GM18870 (cell line): Measurements from ENCODE around the gene COBLL1.

Experiments used
- ATAC-seq: cut with Tn5 transposase; IDR thresholded peaks from one replicate; pipeline ENCODE4 v1.9.1; 2021; ENCODE audit warnings: moderate library complexity; ENCODE audit not compliant: unreplicated experiment

The COBLL1 gene

DNA sequence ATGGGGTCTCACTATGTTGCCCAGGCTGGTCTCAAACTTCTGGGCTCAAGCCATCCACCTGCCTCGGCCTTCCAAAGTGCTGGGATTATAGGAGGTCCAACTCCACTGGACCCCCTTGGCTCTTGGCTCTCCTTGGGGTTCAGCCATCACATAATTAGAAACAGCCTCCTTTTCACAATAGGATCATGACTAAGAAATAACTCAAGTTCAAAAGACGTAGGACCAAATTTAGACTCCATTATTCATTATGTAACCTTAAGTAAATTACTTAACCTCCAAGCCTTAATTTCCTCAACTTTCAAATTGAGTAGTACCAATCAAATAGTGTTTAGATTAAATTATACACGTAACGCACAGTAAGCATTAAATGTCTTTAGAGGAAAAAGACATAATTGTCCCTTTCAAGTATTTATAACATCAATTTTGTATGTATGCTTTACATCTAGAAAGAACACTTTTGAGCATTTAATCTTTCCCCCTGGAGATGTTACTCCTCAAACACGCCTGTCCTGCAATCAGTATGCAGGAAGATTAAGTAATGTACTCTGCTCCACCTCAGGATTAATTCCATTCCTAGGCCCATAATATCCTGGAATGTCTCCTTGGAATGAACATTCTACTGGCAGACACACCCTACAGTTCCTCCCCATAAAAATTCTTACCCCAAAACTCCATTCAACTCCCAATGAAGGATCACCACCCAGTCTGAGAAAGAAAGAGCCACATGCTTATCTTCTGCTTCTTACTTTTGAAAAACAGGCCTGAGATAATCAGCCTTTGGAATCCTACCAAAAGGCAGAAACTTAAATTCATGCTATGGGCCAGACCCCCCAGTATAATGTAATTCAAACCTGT lies 49.1 kb downstream of the COBLL1 start:
- no peak for ATAC-seq

DNA sequence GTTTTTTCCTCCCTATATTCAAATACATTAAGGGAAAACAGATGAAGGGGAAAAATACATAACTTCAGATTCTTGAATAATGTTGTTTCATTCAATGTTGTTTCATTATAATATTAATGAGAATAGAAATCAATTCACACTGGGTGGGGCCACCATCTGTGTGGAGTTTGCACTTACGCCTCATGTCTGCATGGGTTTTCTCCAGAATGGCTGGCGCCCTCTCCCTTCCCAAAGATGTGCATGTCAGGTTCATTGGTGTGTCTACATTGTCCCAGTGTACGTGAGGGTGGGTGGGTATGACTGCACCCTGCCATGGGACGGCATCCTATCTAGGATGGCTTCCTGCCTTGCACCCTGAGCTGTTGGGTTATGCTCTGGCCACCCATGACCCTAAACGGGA lies 51.7 kb downstream of the COBLL1 start:
- ATAC-seq = no peak

DNA sequence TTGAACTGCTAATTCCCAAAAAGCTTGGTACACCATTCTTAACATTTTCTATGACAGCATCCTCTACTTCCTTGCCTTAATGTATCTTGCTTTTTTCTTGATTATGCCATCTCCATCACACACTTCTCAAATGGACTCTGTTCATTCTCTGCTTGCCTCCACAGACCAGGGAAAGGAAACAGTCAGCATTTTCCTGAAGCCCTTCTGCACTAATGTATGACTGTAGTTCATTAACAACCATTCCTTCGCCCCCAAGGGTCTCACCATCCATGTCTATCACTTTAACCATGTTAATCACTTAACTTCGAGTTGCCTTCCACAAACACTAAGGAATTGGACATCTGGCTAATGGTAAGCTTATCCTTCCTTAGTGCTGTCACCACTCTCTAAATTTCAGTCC lies 54.8 kb downstream of the COBLL1 start:
- ATAC-seq = no peak

DNA sequence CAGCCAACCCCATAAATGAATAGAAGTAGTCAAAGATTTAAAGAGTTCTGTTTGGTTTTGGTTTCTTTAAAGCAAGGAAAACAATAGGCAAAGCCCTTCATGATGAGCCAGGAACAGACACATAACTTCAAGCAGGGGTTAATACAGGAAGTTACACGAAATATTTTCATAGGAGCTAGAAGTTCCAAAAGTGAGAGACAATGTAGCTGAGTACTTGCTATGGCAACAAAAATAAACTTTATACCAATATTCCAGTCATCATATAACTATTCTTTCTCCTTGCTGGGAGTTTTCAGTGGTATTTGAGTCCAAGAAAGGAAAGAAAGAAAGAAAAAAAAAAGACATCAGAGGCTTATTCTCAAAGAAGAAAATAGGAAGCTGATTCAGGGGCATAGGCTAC lies 56.2 kb downstream of the COBLL1 start:
- no peak for ATAC-seq

DNA sequence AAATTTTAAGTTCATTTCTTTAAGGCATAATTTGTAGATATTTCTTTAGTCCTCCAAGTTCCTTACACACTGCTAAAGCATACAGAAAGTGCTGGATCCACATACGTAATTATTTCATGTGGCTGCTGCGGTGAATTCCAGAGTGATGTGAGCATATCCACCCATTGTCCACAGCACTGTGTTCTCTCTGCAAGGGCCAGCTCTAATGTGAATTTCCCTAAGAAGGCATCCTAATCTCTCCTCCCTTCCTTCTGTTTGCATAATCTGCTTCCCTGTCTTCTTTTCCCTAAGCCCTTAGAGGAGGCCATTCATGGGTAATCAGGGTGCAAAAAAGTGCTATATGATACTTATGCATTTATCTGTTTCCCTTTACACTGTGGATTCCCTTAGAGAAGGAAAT lies 57.2 kb downstream of the COBLL1 start:
- ATAC-seq = no peak

DNA sequence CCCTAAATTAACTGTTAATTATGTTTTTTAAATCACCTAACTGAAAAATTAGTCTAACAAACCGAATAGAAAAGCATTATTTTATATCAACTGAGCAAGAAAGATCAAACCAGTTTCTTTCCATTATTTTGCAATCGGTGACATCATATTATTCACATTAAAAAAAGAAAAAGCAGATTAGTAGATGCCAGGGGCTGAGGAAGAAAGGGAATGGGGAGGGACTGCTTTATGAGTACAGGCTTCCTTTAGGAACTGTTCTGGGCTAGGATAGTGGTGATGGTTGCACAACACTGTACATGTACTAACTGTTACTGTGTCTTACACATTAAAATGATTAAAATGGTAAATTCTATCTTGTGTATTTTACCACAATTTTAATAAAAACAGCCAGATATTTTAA lies 59.3 kb downstream of the COBLL1 start:
- no peak for ATAC-seq

DNA sequence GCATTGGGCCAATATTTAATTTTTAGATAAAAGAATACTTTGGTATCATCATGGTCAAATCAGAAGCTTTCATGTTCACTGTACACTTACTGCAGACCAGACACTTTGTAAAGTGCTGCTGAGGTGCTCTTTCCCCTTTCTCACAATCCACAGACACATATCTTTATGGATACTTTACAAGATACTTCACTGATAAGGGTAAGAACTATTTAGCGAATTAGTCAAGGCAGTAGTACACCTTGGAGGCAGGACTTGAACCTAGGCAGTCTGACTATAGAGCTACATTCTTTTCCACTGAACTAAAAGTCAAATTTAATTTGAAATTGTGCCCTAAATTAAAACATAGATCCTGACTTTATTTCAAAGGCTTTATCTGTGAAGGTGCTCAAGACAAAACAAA lies 60.2 kb downstream of the COBLL1 start:
- no peak for ATAC-seq

DNA sequence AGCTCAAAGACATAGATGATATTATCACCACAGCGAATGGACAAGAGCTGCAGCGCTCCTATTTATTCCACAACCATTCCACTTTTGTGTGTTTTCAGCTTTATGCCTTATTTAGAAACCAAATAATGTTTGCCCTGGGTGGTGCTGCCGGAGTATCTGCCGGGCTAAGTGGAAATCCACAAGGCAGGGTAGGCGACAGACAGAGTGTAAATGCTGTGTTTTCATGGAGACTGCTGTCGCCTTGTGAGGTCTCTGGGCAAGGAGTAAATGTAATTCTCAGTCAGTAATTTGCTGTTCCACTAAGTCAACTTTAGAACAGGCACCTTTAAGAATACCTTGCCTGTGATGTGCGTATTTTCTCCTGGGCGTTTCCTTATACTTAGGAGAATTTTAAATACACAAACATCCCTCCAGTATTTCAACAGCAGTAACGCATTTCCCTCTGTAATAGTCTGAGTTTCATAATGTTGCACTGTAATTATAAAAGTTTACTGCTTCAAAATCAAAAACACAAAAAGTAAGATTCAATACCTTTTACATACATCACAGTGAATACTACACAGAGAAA lies 60.9 kb downstream of the COBLL1 start:
- ATAC-seq = no peak

DNA sequence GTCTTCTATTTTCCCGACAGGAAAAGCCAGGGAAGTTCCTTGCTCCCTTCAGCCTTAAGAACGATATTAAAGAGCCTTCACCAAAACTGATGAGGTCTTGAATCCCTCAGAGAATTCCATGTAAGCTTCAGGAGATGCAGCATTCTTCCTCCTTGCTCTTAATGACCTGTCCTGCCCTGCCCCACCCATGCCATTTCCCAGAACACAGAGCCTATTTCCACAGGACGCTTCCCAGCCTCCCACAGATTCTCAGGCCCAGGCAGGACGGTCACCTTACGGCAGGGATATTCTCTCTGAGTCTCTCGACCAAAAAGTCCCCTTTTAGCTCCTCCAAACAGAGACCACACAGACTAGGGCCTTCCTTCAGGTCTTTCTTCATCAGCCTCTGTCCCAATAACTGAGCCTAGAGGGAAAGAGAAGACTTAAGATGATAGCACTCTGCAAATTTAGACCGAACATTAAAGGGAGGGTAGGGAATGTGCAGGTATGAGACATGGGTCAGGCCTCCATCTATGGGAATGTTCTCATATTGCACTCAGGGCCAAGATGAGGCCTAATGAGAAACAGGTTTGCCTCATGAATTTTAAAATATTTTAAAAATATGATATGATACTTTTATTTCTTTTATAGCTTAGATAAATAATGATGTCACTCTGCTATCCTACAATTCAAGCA lies 62.1 kb downstream of the COBLL1 start:
- ATAC-seq = no peak

DNA sequence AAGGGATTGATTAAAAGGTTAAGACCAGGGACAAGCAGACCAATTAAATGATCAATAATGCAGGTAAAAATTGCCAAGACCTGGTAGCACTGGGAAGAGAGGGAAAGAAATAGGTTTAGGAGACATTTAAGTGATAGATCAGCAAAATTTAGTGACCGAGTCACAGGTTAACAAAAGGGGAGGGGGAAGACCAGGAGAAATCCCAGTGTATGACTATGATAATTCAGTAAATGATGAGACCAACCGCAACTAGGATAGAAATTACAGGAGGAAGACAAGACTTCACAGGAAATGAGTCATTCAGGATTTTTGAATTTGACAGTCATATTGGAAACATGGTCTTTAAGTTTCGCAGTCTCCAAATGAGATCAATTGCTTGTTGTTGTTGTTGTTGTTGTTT lies 62.9 kb downstream of the COBLL1 start:
- no peak for ATAC-seq

DNA sequence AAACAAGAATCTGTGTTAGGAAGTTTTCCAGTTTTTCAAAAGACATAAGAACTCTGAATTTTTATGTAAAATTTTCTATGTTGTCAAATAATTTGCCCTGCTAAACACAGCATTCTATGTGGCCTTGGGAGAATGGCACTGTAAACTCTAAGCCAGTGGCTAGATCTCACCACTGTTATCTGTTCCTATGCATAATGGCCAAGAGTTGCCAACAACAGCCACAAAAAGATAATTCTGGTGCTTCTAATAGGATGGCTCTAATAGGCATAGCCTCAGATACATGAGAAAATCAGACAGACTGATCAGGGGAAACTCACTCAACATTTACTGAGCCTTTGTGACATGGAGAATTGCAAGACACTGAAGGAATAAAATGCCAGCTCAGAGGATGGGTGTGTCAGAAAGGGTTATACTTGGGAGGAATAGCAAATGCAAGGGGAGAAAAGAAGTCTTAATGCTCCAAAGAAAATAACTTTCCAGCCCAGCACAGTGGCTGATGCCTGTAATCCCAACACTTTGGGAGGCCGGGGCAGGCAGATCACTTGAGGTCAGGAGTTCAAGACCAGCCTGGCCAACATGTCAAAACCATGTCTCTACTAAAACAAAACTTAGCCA lies 63.7 kb downstream of the COBLL1 start:
- ATAC-seq = no peak

DNA sequence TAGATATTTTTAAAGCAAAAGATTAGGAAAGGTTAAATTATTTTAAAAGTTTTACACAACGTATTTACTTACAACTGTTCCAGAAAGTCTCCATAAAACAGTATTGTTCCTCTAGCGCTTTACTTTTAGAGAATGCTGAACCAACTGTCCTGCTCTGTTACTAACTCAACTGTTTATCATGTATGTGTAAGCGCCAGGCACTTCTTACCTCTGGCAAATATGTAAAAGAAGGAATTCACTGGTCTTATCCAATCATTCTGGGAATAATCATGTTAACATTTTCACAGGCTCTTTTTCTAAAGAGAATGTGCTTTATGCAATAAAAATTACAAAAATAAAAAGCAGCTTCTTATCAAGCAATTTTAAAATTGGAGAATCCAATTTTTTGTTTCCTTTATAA lies 68.0 kb downstream of the COBLL1 start:
- ATAC-seq = no peak

DNA sequence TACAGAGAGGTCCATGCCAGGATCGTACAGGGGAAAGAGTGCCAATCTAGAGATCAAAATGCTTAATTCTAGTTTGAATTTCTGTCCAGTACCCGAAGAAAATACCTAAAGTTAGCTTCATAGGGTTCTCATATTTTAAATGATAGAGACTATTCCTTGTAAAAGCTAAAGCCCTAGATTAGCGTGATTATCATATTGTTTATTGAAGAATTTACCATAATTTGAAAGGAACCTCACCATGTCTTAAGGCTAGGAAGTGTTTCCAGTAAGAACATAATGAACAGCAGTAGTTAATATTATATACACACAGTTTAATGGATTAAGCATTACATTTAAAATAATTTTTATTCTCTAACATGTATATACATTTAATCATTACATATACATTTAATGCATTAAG lies 68.5 kb downstream of the COBLL1 start:
- ATAC-seq = no peak

DNA sequence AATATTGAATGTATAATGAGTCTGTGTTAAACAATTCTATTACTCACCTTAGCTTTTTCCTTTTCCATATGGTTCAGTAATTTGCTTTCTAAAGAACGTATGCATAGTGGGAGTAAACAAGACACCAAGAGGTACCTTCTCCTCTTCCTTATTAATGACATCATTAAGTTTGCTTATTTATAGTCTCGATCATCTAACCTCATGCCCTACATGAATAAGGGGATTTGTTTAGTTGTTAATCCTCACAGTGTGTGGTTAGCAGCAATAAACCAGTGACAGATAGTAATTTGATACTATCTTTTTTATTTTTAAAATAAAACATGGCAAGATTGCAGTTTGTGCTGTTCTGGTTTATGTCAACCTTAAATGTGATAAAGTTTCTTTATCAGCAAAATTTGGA lies 69.7 kb downstream of the COBLL1 start:
- no peak for ATAC-seq

DNA sequence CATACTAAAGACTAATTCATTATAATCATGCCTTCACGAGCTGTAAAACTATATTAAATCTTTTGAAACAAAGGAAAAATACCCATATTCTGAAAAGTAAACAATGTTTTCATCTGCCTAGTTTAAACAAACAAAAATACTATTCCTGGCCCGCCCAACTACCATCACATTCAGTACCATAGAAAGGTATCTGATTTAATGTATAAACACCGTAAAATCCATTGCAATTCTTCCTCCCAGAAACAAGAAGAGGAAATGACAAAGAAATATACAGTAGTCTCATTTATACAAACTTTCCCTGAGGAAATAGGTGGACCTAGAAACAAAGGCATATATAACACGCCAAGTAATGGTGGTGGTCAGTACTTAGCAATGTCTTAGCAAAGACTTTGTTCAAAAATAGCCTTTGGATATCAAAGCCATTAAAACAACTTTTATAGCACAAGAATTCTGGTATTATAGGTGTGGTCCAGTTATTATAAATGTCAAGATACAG lies 71.2 kb downstream of the COBLL1 start:
- ATAC-seq = no peak

DNA sequence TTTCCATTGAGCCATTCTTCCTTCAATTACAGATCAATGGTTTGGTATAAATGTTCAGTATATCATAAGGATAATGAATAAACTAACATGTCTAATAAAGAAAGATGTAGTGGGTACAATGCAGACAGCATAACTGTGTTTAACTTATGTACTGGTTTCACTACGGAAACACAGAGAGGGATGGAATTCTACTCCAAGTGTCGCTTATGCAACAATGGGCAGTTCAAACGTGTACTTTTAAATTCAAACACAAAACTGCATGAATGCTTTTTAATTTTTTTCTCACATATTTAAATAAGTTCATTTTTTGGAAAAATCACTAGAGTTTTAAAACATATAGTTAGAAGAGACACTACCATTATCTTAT lies 74.7 kb downstream of the COBLL1 start:
- no peak for ATAC-seq

DNA sequence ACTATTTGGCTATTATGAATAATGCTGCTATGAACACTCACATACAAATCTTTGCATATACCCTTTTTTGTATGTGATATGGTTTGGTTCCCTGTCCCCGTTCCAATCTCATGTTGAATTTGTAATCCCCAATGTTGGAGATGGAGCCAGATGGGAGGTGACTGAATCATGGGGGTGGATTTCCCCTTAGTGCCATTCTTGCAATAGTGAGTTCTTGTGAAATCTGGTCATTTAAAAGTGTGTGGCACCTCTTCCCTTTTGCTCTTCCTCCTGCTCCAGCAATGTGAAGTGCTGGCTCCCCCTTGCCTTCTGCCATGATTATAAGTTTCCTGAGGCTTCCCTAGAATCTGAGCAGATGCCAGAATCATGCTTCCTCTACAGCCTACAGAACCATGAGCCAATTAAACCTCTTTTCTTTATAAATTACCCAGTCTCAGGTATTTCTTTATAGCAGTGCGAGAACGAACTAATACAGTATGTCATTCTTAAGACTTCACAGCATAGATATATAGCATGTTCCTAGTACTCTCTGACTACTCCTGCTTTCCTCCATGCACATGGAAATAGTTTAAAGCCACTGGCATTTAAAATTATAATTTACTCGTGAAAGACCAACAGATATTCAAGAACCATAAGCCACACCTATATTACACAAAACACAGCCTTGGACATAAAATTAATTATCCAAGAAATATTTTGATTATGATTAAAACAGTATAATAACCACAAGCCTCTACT lies 75.2 kb downstream of the COBLL1 start:
- ATAC-seq = no peak

DNA sequence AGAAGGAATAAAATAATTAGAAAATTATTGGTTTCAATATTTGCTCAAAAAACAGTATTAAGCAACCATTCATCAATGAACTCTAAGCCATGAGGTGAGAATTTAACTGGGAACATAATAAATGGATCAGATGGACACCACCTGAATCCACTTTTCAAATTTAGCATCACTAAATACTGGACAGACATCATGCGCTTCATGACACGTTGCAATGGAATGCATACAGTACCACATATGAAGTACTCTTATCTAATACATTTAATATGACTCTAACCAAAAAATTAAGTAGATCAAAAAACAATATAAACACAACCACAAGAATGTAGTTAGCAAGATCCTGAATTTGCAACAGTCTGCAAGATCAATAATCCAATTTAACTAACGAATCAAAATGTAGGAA lies 76.6 kb downstream of the COBLL1 start:
- ATAC-seq = no peak

DNA sequence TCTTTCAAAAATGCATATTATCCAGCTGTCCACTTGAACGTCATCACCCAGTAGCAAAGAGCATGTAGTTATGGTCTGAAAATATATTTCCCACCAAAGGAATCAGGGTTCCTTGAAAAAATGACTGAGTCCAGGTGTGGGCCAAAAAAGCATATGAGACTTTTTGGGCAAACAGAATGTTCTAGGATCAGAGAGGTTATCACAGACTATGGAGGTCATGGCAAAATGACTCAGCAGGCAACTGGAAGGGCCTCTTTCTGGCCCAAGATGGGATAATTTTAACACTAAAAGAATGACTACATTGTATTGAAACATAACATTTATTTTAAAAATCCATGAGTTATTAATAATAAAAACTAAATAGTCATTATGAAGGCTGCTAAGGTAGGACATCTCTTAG lies 77.1 kb downstream of the COBLL1 start:
- no peak for ATAC-seq

DNA sequence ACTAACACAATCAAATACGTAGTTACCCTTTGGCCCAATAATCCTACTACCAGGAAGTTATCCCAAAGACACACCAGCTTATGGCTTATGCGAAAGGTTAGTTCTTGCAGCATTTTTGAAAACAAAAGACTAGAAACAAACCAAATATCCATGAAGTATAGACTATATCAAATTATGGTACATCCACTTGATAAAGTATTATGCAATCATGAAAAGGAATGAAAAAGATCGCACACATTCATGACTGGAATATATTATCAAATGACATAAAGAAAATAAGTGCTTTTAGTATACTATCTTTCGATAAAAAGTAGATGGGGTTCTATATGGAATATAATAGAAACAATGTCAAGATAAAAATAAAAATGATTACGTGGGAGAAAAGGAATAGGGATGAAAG lies 78.2 kb downstream of the COBLL1 start:
- no peak for ATAC-seq
